ENCODE measurements around the gene ZNF444.

Gene ZNF444

DNA sequence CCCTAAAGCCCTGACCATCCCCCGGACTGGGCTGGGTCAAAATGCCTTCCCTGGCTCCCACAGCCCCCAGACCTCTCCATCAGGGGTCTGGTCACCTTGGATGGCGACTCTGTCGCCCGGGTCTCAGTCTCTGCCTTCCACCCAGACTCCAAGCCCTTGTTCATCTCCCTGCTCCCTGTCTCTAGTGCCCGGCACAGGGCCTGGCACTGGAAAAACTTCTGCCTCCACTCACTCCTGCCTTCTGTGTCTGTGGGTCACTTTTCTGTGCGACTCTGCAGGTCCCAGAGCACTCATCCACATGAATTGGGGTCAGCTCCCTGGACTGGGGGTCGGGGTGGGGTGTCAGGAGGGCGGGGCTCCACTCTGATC lies 21.1 kb upstream of the ZNF444 start:
- H3K4me3 ChIP-seq (ENCODE audit: low read depth, low read length), result peak overlapping the region; percentile 81
- TF ChIP-seq, protein P1, sequence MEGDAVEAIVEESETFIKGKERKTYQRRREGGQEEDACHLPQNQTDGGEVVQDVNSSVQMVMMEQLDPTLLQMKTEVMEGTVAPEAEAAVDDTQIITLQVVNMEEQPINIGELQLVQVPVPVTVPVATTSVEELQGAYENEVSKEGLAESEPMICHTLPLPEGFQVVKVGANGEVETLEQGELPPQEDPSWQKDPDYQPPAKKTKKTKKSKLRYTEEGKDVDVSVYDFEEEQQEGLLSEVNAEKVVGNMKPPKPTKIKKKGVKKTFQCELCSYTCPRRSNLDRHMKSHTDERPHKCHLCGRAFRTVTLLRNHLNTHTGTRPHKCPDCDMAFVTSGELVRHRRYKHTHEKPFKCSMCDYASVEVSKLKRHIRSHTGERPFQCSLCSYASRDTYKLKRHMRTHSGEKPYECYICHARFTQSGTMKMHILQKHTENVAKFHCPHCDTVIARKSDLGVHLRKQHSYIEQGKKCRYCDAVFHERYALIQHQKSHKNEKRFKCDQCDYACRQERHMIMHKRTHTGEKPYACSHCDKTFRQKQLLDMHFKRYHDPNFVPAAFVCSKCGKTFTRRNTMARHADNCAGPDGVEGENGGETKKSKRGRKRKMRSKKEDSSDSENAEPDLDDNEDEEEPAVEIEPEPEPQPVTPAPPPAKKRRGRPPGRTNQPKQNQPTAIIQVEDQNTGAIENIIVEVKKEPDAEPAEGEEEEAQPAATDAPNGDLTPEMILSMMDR (IDR thresholded peaks at IDR 0.05; ENCODE audit: low read depth, low read length), result no peak

DNA sequence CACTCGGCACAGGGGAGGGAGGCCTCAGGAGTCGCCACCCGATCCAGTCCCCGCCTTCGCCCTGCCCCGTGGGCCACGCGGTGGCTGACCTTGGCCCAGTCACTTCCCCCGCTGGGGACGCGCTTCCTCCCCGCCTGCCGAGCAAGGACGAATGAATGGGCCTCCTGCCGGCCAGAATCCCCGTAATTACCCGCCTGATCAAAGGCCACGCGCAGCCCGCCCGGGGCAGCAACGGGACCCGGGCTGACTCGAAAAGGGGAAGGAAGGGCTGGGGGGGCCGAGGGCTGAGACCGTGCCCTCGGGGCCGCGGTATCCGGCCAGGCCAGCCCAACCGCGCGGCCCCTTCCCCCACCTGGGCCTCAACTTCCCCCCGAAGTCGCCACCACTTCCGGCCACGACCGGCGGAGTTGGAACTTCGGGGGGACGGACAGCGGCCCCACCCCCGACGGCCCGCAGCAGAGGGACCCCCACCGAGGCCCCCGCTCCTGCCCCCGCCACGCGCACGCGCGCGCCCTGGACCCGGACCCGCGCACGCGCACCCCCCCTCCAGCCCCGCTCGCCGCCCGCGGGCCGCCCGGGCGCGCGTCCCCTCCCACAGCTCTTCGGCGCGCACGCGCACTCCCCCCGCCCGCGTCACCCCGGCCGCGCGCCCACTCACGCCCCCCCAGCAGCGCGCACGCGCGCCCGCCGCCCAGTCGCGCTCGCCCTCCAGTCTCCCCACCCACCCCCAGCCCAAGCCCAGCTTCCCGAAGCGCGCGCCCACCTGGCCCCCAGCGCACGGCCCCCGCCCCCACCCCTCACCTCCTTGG lies 20.5 kb upstream of the ZNF444 start:
- H3K4me3 ChIP-seq (ENCODE audit: low read depth, low read length), result peak overlapping the region; percentile 81
- TF ChIP-seq, protein P1 (IDR thresholded peaks at IDR 0.05; ENCODE audit: low read depth, low read length), result no peak

DNA sequence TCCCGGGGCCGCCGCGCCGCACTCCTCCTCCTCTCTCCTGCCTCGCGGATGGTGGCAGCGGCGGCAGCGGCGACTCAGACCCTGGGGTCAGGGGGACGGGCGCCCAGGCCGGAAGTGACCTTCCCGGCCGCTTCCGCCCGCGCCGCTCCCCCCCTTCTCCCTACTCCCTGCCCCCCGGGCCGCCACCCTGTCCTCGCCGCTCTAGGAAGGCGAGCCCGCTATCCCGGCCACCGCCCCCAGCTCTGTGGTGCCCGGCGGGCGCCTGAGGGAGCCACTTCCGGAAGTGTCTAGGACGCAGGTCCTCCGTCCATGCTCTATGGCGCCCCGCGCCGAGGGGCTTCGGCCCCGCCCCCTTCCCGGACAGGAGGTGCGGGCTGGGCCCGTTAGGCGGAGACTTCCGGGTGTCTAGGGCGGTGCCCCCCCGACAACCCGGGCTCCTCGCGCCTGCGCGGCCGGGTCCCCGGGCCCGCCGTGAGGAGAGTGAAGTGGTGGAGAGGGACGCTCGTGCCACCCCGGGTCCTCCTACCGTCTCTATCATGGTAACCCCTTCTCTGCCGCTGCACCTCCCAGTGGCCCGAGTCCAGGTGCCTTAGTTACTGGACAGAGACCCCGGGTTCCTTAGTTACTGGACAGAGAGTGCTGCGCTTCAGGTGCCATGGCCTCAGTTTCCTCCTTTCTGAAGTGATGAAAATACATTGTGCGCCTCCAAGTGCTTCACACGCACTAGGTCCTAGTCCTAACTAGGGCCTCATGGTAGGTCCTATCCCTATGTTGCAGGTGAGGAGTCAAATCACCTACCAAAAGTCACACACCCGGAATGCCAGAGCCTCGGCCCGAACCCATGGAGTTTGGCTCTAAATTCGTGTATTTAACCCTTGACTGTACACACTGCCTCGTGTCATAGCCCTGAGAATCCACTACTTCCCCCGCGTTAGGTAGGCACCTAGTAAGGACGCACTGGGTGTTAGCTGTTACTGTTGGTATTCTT lies 19.6 kb upstream of the ZNF444 start, which contains the start of gene ZNF787:
TSS of gene ZNF787 (minus strand) at position 116 of the 988 bp plus-strand sequence. CDS start 18,078 bp downstream, outside the sequence.
- TF ChIP-seq, protein P1 (IDR thresholded peaks at IDR 0.05; ENCODE audit: low read depth, low read length), result no peak
- H3K4me3 ChIP-seq (ENCODE audit: low read depth, low read length), result peak within 1 kb of the TSS; percentile 81

DNA sequence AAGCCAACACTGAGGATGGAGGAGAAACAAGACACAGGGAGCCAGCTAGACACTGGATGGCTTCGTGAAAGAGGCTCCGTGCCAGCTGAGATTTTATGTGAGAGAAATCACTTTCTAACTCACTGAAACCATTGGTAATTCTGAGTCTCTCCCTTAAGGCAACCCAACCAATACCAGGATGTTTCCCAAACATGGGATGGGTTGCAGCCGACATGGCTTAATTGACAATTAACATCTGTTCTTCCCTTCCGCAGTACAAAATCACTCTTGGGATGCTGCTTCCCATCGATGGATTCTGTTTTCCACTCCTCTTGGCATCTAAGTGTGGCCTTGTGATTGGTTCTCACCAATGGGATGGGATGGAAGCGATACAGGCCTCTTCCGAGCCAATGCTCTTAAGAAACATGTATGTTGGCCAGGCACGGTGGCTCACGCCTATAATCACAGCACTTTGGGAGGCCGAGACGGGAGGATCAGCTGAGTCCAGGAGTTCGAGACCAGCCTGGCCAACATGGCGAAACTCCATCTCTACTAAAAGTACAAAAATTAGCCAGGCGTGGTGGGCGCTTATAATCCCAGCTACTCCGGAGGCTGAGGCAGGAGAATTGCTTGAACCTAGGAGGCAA lies 17.7 kb upstream of the ZNF444 start:
- no peak overlapping the region for H3K4me3 ChIP-seq (ENCODE audit: low read depth, low read length)
- TF ChIP-seq, protein P1 (IDR thresholded peaks at IDR 0.05; ENCODE audit: low read depth, low read length), result no peak

DNA sequence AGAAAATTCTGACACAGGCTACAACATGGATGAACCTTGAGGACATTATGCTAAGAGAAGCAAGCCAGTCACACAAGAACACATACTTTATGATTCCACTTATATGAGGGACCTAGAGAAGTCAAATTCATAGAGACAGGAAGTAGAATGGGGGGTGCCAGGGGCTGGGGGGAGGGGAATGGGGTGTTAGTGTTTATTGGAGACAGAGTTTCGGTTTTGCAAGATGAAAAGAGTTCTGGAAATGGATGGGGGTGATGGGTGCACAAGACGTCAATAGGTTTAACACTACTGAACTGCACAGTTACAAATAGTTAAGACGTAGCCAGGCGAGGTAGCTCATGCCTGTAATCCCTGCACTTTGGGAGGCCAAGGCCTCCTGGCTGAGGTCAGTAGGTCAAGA lies 16.5 kb upstream of the ZNF444 start:
- H3K4me3 ChIP-seq (ENCODE audit: low read depth, low read length), result no peak overlapping the region
- TF ChIP-seq, protein P1 (IDR thresholded peaks at IDR 0.05; ENCODE audit: low read depth, low read length), result no peak

DNA sequence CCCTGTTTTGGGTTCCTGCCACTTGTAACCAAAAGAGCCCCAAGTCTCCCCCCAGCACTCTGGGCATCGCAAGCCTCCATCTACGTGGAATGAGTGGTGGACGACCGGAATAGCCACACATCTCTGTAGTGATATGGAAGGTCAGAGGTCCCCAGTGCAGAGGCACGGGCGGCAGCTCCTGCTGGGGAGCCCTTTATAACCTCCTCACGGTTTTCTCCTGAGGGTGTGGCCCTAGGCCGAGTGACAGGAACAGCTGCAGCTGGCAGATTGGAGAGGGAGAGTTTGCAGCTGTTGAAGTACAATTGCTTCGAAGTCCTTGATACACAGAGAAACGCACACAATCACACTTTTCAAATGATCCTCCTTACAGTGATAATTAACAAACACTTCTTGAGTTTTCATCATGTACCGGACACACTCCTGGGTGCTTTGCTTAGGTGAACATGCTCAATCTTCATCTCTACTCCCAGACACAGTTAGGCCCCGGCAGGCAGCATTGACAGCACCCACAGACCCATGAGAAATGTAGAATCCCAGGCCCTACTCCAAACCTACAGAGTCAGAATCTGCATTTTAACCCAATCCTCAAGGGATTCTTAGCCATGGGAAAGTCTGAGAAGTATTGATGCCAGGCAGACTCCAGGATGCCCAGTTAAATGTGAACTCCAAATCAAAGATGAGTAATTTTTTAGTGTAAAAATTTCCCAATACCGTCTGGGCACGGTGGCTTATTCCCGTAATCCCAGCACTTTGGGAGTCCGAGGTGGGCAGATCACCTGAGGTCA lies 15.1 kb upstream of the ZNF444 start:
- TF ChIP-seq, protein P1 (IDR thresholded peaks at IDR 0.05; ENCODE audit: low read depth, low read length), result no peak
- no peak overlapping the region for H3K4me3 ChIP-seq (ENCODE audit: low read depth, low read length)
